ENCODE data around the gene SH3BGRL.
"Not testable (repeated sequence)": the region's sequence is repeated elsewhere in the genome, so short reads cannot be mapped to it uniquely, and the experiment has no call there.

The SH3BGRL gene

DNA sequence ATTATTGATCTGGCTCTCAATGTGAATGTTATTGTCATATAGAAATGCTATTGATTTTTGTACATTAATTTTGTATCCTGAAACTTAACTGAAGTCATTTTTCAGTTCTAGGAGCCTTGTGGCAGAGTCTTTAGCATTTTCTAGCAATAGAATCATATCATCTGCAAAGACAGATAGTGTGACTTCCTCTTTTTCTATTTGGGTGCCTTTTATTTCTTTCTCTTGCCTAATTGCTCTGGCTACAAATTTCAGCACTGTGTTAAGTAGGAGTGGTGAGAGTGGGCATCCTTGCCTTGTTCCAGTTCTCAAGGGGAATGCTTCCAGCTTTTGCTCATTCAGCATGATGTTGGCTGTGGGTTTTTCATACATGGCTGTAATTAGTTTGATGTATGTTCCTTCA, 102.7 kb downstream of the SH3BGRL start:
- DNase-seq = no peak
- Histone ChIP-seq H3K27ac (no peak overlapping the region), H3K9me3 (ENCODE audit: severe bottlenecking) (no peaks in the 10 kb centered on the region), H3K36me3 (no peaks in the 10 kb centered on the region), H3K4me3 (ENCODE audit: low read depth, low read length) (no peak overlapping the region), H3K27me3 (ENCODE audit: insufficient read depth, low read depth, severe bottlenecking) (peaks cover 5% of the 10 kb centered on the region)
- TF ChIP-seq, protein P1, sequence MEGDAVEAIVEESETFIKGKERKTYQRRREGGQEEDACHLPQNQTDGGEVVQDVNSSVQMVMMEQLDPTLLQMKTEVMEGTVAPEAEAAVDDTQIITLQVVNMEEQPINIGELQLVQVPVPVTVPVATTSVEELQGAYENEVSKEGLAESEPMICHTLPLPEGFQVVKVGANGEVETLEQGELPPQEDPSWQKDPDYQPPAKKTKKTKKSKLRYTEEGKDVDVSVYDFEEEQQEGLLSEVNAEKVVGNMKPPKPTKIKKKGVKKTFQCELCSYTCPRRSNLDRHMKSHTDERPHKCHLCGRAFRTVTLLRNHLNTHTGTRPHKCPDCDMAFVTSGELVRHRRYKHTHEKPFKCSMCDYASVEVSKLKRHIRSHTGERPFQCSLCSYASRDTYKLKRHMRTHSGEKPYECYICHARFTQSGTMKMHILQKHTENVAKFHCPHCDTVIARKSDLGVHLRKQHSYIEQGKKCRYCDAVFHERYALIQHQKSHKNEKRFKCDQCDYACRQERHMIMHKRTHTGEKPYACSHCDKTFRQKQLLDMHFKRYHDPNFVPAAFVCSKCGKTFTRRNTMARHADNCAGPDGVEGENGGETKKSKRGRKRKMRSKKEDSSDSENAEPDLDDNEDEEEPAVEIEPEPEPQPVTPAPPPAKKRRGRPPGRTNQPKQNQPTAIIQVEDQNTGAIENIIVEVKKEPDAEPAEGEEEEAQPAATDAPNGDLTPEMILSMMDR (IDR thresholded peaks at IDR 0.05; ENCODE audit: low read depth, low read length) = no peak

DNA sequence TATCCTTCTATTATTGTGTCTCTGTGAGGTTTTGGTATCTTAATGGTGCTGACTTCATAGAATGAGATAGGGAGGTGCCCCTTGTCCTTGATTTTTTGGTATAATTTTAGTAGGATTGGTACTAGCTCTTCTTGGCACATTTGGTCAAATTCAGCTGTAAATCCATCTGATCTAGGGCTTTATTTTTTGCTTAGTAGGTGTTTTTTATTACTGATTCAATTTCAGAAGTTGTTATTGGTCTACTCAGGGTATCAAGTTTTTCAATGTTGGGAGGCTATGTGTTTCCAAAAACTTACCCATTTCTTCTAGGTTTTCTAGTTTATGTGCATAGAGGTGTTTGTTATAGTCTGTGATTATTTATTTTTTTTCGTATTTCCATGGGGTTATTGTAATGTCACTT, 103.3 kb downstream of the SH3BGRL start:
- TF ChIP-seq, protein P1 (IDR thresholded peaks at IDR 0.05; ENCODE audit: low read depth, low read length) = no peak
- no peak for DNase-seq
- H3K27ac ChIP-seq = no peak overlapping the region
- no peaks in the 10 kb centered on the region for H3K36me3 ChIP-seq
- peaks cover 5% of the 10 kb centered on the region for H3K27me3 ChIP-seq (ENCODE audit: insufficient read depth, low read depth, severe bottlenecking)
- no peaks in the 10 kb centered on the region for H3K9me3 ChIP-seq (ENCODE audit: severe bottlenecking)
- H3K4me3 ChIP-seq (ENCODE audit: low read depth, low read length) = no peak overlapping the region

DNA sequence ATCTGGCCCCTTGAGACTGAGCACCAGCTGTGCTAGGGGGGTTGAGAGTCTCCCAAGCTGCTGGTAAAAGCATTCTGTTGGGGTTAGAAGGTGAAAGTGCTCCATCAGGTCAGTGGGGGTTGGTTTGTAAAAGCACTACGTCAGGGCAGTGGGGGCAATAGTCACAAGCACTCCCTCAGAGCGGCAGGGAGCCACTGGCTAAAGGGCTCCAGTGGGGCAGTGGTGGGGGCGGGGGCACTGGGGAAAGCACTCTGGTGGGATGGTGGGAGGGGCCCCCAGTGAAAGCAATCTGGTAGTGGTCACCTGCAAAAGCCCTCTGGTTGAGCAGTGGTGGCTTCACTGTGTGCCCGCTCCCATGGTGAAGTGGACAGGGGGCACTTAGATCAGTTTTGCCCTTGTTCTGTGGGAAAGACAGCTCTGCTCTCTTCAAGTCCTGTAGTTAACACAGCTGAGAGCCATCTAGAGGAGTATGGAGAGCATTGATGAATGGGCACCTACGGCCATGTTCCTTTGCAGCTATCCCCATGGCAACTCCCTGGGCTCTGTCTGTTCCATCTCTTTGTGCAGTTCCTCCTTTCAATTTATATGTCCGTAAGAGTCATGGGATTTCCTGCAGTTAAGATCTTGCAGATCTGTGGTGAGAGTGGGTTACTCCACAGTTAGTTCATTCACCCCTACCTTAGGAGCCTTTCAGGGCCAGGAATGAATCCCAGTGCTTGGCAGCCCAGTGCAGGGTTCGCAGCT, 106.4 kb downstream of the SH3BGRL start:
- Histone ChIP-seq H3K9me3 (ENCODE audit: severe bottlenecking) (no peaks in the 10 kb centered on the region), H3K27ac (no peak overlapping the region), H3K4me3 (ENCODE audit: low read depth, low read length) (no peak overlapping the region), H3K36me3 (no peaks in the 10 kb centered on the region), H3K27me3 (ENCODE audit: insufficient read depth, low read depth, severe bottlenecking) (peaks cover 5% of the 10 kb centered on the region)
- no peak for DNase-seq
- TF ChIP-seq, protein P1 (IDR thresholded peaks at IDR 0.05; ENCODE audit: low read depth, low read length) = no peak

DNA sequence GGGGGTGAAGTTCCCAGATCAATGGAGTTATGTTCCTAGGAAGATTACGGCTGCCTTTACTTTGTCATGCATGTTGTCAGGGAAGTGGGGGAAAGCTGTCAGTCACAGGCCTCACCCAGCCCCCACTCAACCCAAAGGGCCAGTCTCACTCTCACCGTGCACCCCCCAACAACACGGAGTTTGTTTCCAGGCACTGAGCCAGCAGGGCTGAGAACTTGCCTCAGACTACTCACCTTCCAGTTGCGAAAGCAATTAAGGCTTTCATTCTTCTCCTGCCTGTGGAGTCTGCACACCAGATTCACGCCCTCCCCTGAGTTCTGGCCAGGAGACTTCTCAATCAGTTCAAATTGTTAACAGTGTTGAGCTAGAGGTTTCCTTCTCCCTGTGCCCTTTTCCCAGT, 114.3 kb downstream of the SH3BGRL start:
- TF ChIP-seq, protein P1 (IDR thresholded peaks at IDR 0.05; ENCODE audit: low read depth, low read length) = no peak
- Histone ChIP-seq H3K27me3 (ENCODE audit: insufficient read depth, low read depth, severe bottlenecking) (peaks cover 11% of the 10 kb centered on the region), H3K27ac (no peak overlapping the region), H3K4me3 (ENCODE audit: low read depth, low read length) (no peak overlapping the region), H3K36me3 (no peaks in the 10 kb centered on the region), H3K9me3 (ENCODE audit: severe bottlenecking) (no peaks in the 10 kb centered on the region)
- no peak for DNase-seq

DNA sequence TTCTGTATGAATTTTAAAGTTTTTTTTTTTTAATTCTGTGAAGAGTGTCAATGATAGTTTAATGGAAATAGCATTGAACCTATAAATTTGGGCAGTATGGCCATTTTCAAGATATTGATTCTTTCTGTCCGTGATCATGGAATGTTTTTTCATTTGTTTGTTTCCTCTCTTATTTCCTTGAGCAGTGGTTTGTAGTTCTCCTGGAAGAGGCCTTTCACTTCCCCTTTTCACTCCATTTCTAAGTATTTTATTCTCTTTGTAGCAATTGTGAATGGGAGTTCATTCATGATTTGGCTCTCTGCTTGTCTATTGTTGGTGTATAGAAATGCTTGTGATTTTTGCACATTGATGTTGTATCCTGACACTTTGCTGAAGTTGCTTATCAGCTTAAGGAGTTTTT, 129.8 kb downstream of the SH3BGRL start:
- not testable (repeated sequence) for H3K9me3 ChIP-seq (ENCODE audit: severe bottlenecking); H3K27ac ChIP-seq; DNase-seq; H3K36me3 ChIP-seq; H3K4me3 ChIP-seq (ENCODE audit: low read depth, low read length)
- peaks cover 38% of the 10 kb centered on the region for H3K27me3 ChIP-seq (ENCODE audit: insufficient read depth, low read depth, severe bottlenecking)

DNA sequence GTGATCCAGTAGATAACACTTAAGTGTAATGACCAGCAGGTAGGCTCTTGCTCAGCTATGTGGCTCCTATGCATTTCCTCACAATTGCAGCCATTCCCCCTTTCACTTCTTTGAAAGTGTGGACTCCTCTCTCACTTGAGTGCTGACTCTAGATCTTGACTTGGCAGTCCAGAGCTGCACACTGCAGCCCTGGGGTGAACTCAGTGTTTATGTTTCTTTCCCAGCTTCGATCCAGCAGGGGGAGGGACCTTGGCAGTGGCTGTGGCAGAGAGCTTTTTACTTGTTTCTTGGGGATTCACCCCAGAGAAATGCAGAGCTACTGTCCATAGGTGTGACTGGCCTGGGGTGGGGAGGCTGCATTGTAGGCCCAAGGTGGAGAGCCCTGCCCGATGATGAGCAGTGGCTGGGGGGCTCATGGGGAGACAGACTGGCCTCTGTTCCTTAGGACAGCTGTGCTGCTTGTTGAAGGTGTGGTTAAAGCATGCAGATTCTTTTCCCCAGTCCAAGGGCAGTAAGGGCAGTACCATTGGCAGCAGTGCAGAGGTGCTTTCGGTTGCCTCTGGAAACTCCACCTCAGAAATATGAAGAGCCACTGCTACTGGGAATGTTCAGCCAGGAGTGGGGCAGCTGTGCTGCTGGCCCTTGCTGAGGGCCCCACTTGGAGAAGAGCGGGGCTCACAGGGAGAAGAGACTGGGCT, 134.7 kb downstream of the SH3BGRL start:
- H3K4me3 ChIP-seq (ENCODE audit: low read depth, low read length) = no peak overlapping the region
- DNase-seq = no peak

More for the DNA sequence above, 134.7 kb downstream of the SH3BGRL start:
- Histone ChIP-seq H3K27ac (no peak overlapping the region), H3K36me3 (no peaks in the 10 kb centered on the region), H3K27me3 (ENCODE audit: insufficient read depth, low read depth, severe bottlenecking) (peaks cover 25% of the 10 kb centered on the region), H3K9me3 (ENCODE audit: severe bottlenecking) (no peaks in the 10 kb centered on the region)
- TF ChIP-seq, protein P1 (IDR thresholded peaks at IDR 0.05; ENCODE audit: low read depth, low read length) = no peak
